CD4-positive, alpha-beta T cell treated with Interleukin-21 for 1 hour (primary cell): ENCODE data around the gene CTSO.
"Not testable (repeated sequence)": the region's sequence is repeated elsewhere in the genome, so short reads cannot be mapped to it uniquely, and the experiment has no call there.

Source experiments
- DNase-seq: peaks from one replicate; pipeline ENCODE4 v3.0.0-alpha.2; 2020

CTSO gene

DNA sequence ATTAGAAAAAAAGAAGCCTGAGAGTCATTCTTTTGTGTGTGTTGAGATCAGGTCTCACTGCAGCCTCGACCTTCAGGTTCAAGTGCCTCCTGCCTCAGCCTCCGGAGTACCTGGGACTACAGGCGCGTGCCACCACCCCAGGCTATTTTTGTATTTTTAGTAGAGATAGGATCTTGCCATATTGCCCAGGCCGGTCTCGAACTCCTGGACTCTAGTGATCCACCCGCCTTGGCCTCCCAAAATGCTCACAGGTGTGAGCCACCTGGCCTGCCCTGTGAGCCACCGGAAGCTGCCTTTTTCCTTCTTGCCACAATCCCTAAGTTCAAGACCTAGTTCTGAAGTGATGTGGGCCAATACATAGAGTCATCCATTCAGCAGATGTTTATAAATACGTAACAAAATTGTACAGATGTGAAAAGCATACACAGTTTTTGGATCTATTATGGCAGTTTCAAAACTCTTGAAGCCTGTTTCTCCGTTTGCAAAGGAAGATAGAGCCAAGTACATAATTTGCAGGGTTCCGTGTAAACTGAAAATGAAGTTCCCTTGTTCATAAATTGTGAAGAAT lies 536 bp upstream of the CTSO start:
- no peak for DNase-seq

DNA sequence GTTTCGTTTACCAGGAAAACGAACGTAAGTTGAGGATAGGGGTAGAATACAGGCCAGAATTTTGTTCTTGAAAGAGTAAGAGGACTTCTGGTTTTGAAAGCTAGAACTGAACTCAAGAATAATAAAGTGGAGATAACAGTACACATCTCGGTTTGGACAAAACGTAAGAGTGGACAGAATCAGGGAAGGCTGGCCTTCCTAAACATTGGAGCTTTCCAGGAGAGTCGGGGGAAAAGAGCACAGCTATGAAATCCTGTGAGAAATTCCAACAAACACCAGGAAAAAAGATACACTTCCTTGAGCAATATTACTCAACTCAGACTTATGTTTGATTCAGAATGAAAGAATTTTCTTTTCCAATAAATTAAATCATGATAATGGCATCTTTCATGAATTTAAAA lies 1.2 kb downstream of the CTSO start:
- no peak for DNase-seq

DNA sequence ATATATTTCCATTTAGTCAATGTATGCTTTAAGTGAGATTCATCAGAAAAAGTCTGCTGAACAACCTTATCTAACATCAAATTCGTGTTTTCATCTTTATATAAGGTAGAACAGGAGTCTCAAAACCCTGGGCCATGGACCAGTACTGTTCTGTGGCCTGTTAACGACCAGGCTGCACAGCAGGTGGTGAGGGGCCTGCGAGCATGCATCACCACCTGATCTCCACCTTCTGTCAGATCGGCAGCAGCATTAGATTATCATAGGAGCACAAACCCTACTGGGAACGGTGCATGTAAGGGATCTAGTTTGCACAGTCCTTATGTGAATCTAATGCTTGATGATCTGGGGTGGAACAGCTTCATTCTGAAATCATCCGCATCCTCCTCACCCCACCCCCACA lies 3.2 kb downstream of the CTSO start:
- DNase-seq, result no peak

DNA sequence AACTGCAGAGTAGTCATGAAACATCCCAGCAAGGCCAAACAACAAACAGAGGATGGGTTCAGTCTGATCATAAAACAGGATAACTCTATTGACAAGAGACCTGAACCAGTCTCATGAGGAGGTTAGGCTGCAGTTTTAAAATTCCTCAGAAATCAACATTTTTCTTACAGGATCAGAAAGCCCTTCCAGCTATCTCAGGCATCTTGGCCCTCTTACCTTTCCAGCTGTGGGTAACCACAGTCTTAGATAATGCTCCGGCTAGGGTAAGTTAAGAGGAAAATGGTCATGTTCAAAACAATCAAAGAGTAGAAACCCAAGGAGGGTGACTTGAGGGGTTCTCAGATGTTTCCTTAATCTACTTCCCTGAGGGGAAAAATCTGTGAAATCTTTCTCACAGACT lies 5.1 kb downstream of the CTSO start:
- no peak for DNase-seq

DNA sequence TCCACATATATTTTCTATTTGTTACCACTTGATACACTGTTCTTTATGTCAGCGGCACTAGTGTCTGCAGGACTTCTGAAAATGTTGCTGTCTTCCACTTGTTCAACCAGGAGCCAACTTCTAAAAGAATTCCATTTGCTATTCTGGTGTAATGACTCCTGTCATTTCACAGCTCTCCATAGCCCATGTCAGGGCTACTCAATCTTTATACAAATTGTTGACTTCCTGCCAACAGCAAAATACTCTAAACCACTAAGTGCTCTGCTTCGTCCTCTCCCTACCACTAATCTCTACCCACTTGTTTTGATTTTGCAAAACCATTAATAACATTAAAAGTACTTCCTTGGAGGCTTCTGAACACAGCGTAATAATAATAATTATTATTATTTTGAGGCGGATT lies 7.2 kb downstream of the CTSO start:
- DNase-seq, result no peak

DNA sequence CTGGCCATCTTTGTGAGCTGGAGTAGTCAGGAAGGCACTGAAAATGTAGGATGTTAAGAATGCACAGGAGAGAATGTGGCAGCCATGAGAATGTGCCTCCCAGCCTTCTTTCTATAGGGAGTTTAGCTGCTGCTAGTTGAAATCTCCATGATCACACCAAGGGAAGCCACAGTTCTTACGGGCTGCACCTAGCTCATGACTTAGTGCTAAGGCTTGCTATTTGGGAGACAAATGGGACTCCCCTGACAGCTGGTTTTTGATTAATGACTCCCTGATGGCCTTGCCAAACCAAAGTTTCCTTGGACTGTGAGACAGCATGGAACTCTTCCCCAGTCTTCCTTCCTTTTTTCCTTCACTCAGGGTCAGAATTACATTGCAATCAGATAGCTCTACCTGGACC lies 9.2 kb downstream of the CTSO start:
- DNase-seq, result no peak

DNA sequence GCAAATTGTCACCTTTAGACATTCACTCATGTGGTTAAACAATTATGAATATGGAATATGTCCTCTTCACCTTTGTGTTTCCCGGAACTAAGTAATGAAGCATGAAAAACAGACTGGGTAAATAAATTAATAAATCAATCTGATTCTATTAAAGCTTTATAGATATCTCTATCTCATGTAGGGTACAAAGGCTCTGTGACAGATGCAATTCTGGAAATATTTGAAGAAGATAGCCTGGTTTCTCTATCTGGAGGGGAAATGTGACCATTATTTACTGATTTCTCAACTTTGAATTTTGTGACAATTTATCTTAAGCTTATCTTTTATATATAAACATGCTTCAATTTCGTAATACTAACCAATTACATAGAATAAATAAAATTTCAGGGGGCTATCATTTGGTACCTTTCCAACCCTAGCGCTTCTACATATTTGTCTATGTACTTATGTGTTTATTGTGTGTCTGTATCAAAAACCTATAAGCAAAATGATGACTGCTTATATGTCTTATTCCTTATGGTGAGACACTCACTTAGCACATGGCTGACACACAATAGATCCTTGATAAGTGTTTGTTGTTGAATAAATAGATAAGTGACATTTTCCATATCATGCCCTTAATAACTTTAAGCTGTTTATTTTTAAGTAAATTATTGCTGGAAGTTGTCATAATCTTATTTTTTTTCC lies 9.9 kb downstream of the CTSO start:
- DNase-seq, result no peak

DNA sequence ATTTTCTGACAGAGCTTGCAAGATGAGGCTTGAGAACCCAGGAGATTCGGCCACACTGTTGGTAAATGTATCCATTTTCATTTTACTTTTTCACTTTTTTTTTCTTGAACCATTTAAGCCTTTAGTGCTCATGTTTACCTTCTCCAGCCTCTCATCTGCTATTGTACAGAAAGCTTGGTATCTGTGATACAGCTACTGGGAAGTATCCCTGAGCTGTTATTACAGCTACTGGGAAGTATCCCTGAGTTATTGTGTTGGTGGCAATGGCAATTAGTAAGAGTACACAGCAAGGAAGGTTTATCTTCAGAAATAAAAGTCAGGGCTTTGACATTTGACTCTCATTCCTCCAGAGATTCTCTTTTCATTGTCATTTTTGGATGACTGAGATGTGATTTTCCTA lies 11.8 kb downstream of the CTSO start:
- DNase-seq, result no peak

DNA sequence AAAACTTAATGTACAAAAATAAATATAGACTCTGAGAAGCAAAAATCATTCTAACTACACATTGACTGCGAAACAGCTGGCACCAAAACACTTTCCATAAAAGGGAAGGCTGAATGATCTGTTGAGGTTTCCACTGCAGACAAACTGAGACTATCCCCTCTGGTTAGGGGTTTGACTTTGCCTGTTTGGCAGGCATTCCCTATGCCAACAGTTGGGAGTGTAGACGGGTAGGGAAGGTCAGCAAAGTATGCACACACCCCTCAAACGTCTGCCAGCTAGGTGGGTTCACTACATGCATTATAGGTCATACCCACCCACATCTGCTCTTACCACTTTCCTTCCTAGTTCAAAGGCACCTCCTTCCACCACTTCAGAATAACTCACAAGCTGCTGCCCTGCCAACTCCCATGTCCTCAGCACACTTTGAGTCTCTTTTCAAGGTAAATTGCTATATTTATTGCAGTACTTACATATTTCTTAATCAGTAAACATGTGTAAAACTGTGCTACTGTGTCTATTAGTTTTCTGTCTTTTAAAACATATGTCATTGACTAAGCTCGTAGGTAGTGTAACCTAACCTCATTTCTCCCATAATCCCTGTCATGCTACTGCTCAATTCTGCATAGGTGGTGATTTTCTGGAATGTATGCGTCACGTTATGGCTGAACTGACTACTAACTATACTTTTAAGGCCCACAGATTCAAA lies 12.4 kb downstream of the CTSO start:
- DNase-seq, result no peak

DNA sequence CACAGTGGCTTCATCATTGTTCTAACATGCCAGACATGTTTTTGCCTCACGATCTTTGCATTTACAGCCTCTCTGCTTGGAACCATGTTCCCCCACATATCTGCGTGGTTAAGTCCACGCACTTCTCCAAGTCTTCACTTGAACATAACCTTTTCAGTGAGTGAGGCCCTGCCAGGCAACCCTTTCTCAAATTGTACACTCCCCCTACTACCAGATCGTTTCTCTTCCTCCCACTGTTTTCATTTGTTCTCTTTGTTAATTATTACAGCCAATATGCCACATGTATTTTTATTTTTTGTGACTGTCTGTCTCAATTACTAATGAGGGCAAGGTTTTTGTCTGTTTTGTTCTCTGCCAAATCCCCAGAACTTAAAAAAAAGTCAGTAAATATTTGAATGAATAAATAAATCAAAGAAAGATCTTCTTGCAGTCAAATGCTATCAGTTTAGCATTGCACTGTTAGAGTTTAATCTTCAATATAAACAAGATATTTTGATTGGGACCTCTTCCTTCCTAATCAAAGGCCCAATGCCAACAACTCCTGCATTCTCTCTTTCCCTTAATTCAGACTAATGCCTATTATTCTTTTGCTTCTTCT lies 18.2 kb downstream of the CTSO start:
- DNase-seq, result no peak

DNA sequence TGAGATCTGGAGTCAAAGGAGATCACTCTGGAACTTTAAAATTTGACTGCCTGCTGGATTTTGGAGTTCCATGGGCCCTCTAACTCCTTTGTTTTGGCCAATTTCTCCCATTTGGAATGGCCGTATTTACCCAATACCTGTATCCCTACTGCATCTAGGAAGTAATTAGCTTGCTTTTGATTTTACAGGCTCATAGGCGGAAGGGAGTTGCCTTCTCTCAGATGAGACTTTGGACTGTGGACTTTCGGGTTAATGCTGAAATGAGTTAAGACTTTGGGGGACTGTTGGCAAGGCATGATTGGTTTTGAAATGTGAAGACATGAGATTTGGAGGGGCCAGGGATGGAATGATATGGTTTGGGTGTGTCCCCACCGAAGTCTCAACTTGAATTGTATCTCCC lies 19.0 kb downstream of the CTSO start:
- DNase-seq, result not testable (repeated sequence)

DNA sequence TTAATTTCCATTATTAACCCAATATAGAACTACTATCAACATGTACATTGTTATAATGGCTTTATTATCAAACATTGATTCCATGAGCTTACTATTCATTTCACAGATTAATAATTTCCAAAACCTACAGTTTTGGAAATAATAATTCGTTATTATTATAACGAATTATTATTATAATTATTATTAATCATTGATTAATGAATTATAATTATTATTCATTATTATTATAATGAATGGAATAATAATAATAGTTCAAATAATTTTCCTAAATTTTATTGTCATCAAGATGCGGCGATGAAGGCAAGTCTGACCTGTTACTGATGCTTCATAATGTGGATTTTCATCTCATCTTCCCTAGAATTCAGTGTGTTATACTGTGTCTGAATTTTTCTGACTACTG lies 22.0 kb downstream of the CTSO start:
- DNase-seq, result no peak

DNA sequence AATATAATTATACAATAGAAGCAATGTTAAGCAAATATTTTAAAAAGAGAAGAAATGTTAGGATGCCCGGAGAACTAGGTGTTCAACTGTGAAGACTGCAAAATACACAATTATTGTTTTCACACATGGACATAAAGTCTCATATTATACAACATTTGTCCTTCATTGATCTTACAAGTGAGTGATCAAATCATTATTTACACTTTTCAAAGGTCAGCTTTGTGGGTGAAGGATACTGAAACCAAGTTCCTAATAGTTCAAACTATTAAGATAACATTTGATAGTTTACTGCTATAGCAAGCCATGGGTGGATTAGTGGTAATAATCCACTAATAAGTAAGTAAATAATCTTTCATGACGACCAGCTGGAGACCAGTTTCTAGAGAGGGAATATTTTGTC lies 23.3 kb downstream of the CTSO start:
- no peak for DNase-seq

DNA sequence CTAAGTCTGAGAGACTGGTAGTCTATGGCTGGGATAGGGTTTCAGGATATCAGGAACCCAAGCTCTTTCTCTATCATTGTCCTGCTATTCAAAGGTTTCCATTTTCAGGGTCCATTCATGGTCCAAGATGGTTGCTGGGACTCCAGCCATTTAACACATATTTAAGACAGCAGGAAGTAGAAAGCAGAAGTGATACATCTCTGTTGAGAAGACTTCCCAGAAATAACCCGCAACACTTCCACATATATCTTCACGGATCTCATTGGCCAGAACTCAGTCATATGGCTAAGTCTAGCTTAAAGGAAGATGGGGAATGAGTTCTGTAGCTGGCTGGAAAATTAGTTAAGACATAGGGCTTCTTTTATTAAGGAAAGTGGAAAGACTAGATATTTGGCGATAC lies 23.8 kb downstream of the CTSO start:
- DNase-seq, result no peak

DNA sequence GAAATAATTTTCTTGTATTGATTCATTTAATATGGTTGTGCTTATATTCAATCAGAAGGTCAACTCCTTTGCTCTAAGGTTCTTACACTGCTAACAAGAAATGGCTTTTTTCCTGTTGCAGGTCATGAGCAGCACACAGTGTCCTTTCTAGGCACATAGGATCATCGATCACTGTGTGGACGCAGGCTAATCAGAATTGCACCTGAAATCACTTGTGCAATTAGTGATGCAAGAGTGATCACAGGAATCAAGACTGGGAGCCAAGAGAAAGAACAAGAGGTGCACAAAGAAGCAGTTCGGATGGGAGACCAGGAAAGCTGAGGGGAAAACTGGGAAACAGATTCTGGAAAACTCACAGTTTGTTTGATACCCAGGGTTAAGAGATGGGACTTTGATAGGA lies 29.0 kb downstream of the CTSO start:
- no peak for DNase-seq

DNA sequence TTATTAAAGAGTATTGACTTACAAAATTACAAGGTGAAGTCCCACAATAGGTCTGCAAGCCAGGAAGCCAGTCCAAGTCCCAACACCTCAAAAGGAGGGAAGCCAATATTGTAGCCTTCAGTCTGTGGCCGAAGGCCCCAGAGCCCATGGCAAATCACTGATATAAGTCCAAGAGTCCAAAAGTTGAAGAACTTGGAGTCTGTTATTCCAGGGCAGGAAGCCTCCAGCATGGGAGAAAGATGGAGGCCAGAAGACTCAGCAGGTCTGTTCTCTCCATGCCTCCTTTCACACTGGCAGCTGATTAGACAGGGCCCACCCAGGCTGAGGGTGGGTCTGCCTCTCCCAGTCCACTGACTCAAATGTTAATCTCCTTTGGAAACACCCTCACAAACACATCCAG lies 32.1 kb downstream of the CTSO start:
- no peak for DNase-seq

DNA sequence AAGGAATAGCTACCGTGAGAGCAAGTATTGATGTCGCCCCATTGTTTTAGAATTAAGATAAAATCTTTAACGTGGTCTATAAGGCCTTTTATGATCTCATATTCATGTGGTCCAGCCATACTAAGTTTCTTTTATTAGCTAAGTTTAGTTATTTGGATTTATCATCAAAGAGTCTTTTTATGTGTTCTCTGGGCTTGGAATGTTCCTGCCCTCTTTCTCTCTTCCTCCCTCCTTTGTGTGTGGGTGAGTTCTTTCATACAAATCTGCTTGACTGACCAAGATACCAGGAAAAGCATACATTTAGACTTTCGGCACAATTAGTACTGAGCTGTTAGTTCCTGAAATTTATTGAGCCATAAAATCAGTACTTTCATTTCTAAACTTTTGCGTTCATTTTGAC lies 38.9 kb downstream of the CTSO start:
- no peak for DNase-seq

DNA sequence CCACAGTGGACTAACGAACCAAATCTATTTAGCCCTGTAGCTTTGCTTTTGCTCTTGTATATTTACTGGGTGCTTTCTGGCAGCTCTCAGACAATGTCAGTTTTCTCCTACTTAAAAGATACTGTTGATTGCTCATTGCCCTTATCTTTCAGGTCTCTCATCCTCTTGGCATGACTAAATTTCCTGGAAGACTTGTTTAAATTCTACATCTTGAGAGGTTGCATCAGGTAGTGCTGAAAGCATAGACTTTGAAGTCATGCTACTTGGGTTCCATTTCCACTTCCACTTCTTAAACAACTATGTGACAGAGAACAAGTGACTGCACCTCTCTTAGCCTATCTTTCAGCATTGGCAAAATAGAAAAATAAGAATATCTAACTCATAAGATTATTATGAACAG lies 41.8 kb downstream of the CTSO start:
- DNase-seq, result no peak

DNA sequence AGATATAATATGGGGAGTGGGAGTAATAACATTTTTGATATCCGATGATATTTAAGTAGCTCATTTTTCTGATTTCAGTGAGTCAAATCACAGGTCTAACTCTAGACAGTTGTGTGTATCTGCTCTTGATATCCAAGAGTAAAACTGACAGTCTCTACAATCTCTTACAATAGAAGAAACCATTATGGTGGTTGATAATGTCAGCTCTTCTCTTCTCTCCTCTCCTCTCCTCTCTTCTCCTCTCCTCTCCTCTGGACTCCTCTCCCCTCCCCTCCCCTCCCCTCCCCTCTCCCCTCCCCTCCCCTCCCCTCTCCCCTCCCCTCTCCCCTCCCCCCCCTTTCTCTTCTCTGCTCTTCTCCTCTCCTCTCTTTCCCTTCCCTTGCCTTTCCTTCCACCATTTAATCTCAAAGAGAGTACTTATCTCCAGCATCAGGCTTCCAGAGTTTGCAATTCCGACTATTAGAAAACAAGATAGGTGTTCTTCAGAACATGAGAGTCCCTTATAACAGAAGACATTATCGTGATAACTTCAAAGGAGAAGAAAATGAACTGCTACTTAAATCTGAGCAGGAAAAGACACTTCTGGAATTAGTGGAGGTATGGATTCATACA lies 43.9 kb downstream of the CTSO start:
- no peak for DNase-seq

DNA sequence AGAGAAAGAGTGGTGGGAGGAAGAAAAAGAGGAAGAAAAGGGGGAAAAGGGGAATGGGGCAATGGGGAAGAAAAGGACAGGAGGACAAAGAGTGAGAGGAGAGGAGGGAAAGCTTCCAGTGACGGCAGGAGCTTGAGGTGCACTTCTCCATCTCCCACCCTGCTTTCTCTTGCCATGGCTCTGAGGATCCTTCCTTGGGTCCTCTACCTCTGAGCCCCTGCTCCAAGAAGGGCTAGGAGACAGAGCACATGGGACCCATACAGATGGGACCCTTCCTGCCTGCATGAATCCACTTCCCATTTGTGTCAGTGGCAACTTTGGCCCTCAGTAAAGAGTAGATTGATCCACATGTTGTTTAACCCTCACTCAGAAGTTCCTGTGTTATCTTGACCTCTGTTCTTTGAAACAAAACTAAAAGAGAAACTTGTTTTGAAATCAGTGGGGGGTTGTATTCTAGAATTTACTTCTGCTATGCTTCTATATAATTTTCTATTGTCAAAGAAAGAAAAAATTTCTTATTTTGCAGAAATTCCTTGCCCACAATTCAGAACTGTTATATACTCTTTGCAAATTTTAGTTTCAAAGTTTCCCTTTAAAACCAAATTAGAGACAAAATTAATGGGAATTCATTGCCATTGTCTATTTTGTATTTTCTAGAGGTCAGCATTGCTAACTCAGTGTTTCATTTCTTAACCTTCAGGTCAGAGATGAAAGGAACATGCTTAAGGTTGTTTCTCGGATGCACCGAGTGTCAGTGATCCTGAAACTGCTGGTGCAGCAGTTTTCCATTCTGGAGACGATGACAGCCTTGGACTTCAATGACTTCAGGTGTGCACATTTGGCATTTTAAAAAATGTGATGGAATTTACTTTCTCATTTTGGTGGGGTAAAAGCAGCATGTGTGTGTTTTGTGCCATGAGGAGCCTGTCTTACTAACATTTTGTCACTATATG lies 45.2 kb downstream of the CTSO start:
- DNase-seq, result no peak

DNA sequence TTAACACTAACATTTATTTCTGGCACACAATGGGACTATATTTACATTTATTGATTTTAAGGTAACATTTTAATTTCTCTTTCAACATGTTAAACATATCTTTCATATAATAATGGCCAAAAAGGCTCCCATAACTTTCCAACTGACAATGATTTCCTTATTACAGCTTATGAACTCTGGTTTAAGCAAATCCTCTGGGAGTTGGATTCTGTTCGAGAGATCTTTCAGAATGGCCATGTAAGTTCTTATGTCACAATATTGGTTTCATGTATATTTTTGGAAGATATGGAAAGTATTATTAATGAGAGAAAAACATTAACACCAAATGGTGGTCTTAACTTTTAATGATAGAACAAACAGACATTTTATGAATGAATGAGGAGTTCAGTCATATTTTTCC lies 46.1 kb downstream of the CTSO start:
- DNase-seq, result no peak

DNA sequence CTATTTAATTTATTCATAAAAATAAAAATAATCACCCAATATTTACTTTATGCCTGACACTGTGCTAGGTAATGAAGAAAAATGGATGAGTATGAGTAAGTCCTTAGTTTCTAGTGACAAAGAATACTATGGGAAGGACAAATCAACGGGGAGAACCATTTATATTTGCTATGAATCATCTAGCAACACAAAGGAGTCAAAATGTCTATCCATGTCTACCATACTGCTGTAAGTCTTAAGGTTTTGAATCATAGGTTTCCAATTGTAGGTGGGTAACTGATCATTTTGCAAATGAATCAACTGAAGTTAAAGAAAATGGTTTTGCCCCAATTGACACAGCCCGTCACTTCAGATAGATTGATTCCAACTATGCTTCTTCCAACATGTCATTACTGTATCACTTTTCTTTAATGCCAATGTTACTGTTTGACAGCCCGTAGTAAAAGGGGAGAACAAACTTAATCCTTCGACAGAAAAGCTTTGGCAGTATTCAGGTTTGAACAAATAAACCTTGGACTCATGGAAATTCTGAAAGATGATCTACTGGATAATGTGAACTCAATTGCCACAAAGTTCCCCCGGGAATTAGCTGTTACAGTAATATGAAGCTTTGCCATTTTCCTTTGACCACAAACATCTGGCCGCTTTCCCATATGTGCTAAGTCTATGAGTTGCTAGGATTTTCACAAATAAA lies 47.0 kb downstream of the CTSO start:
- DNase-seq, result no peak
